Liver (tissue), 9 donors: ENCODE results near the gene SOX18. TPM values are rescaled to one million over a fixed set of nuclear protein-coding genes. Genes with fewer than 3 reads are reported as not detected.
A peak's percentile ranks its signal among the peaks of the same experiment; 100 is the strongest.

Experiments
- DNase-seq: peaks from one replicate; pipeline ENCODE4 v3.0.0-alpha.2; 2017; ENCODE audit warnings: low spot score
- H3K27ac ChIP-seq, 2 donors: one replicate each; pipeline ENCODE4 v1.7.0; 2013; ENCODE audit warnings: inconsistent platforms in 2 of 2, low read length in 2 of 2, control low read depth in 1 of 2, low read depth in 1 of 2, mild to moderate bottlenecking in 1 of 2
- H3K27me3 ChIP-seq, 4 donors: one replicate each; pipeline versions ENCODE4 v1.6.1 to v1.7.0; 2013; ENCODE audit warnings: low read length in 3 of 4, inconsistent platforms in 1 of 4, mild to moderate bottlenecking in 1 of 4, moderate library complexity in 1 of 4; ENCODE audit not compliant: control insufficient read depth in 4 of 4, insufficient read depth in 4 of 4
- H3K36me3 ChIP-seq, 4 donors: one replicate each; pipeline versions ENCODE4 v1.6.1 to v1.7.0; 2013; ENCODE audit warnings: low read length in 3 of 4, mild to moderate bottlenecking in 3 of 4, low read depth in 1 of 4, moderate library complexity in 1 of 4; ENCODE audit not compliant: control insufficient read depth in 4 of 4, insufficient read depth in 3 of 4
- H3K4me1 ChIP-seq, 4 donors: one replicate each; pipeline versions ENCODE4 v1.6.1 to v1.7.0; 2013; ENCODE audit warnings: low read length in 3 of 4, mild to moderate bottlenecking in 3 of 4, moderate library complexity in 1 of 4; ENCODE audit not compliant: control insufficient read depth in 4 of 4, insufficient read depth in 4 of 4
- H3K4me3 ChIP-seq, 3 donors: one replicate each; pipeline versions ENCODE4 v1.6.1 to v1.7.0; 2013; ENCODE audit warnings: low read length in 3 of 3, control low read depth in 1 of 3, low read depth in 1 of 3, mild to moderate bottlenecking in 1 of 3
- H3K9ac ChIP-seq, 2 donors: one replicate each; pipeline ENCODE4 v1.7.0; 2013; ENCODE audit warnings: low read length in 2 of 2, mild to moderate bottlenecking in 2 of 2, moderate library complexity in 2 of 2, control low read depth in 1 of 2, low read depth in 1 of 2
- H3K9me3 ChIP-seq, 4 donors: one replicate each; pipeline versions ENCODE4 v1.6.1 to v1.7.0; 2013; ENCODE audit warnings: low read length in 3 of 4; ENCODE audit not compliant: control insufficient read depth in 4 of 4
- FOXA1 ChIP-seq: IDR thresholded peaks from 2 replicates; pipeline ENCODE4 v1.6.1; 2016; ENCODE audit warnings: antibody characterized with exemption
- FOXA2 ChIP-seq: IDR thresholded peaks from 2 replicates; pipeline ENCODE4 v1.6.1; 2016; ENCODE audit warnings: antibody characterized with exemption
- GABPA ChIP-seq, 2 donors: IDR thresholded peaks in 1 of 2; conservative IDR thresholded peaks in 1 of 2; 2 replicates each; pipeline ENCODE4 v1.6.1; 2016; ENCODE audit warnings: antibody characterized with exemption in 2 of 2, mild to moderate bottlenecking in 1 of 2, moderate library complexity in 1 of 2
- HNF4A ChIP-seq, 2 donors: conservative IDR thresholded peaks; 2 replicates each; pipeline ENCODE4 v1.6.1; 2016; ENCODE audit warnings: antibody characterized with exemption in 2 of 2, mild to moderate bottlenecking in 2 of 2
- HNF4G ChIP-seq: IDR thresholded peaks from 2 replicates; pipeline ENCODE4 v1.6.1; 2016; ENCODE audit warnings: antibody characterized with exemption
- NR2F2 ChIP-seq: IDR thresholded peaks from 2 replicates; pipeline ENCODE4 v1.6.1; 2016; ENCODE audit warnings: antibody characterized with exemption
- RXRA ChIP-seq, 2 donors: IDR thresholded peaks; 2 replicates each; pipeline ENCODE4 v1.6.1; 2017 to 2018; ENCODE audit warnings: antibody characterized with exemption in 2 of 2, mild to moderate bottlenecking in 1 of 2
- SP1 ChIP-seq: IDR thresholded peaks from 2 replicates; pipeline ENCODE4 v1.6.1; 2018; ENCODE audit warnings: antibody characterized with exemption, mild to moderate bottlenecking
- TAF1 ChIP-seq: conservative IDR thresholded peaks from 2 replicates; pipeline ENCODE4 v1.6.1; 2016; ENCODE audit warnings: antibody characterized with exemption, mild to moderate bottlenecking
- YY1 ChIP-seq: IDR thresholded peaks from 2 replicates; pipeline ENCODE4 v1.6.1; 2016; ENCODE audit warnings: antibody characterized with exemption, mild to moderate bottlenecking
- WGBS: extraction: QIAGEN DNeasy Blood & Tissue Kit; methylation state at CpG from one replicate; pipeline ENCODE4 v1.1.7; 2013; 5-methylcytosine and 5-hydroxymethylcytosine counted together
- polyA plus RNA-seq, 2 donors: library from polyadenylated mRNA; stranded (reverse) in 1 of 2; unstranded in 1 of 2; fragments of 200-250 nt in 1 of 2; fragments of >200 nt in 1 of 2; fragmentation: Nextera tagmentation in 1 of 2; extraction: Ambion mirVana in 1 of 2; gene quantifications; one replicate each; pipeline versions ENCODE4 v1.2.1 to v1.2.3, GENCODE V29; 2013 to 2015
- total RNA-seq, 2 donors: library from RNA; depleted of rRNA; stranded (reverse); fragments of >200 nt; gene quantifications; one replicate each; pipeline ENCODE4 v1.2.3, GENCODE V29; 2014
- TF ChIP-seq, protein P1 (sequence below): IDR thresholded peaks from 2 replicates; pipeline ENCODE4 v1.6.1; 2016; ENCODE audit warnings: antibody characterized with exemption
- TF ChIP-seq, protein P2 (sequence below): fragments of 150-350 bp; IDR thresholded peaks from 2 replicates; pipeline ENCODE4 v1.5.1; 2017; ENCODE audit warnings: improper control_type of control experiment, low read depth, low read length; ENCODE audit not compliant: missing input control
- TF ChIP-seq, protein P3 (sequence below): IDR thresholded peaks from 2 replicates; pipeline ENCODE4 v1.6.1; 2016; ENCODE audit warnings: antibody characterized with exemption, mild to moderate bottlenecking
- TF ChIP-seq, protein P4 (sequence below): IDR thresholded peaks from 2 replicates; pipeline ENCODE4 v1.6.1; 2016; ENCODE audit warnings: antibody characterized with exemption
- TF ChIP-seq, protein P5 (sequence below): IDR thresholded peaks from 2 replicates; pipeline ENCODE4 v1.6.1; 2016; ENCODE audit warnings: antibody characterized with exemption
- donor health status: healthy.
- donor health status: healthy.
- donor health status: healthy.
- donor health status: healthy.
- donor health status: healthy.

The SOX18 gene
- 1 to 10 TPM; 2.1 to 3.1 TPM for total RNA-seq
- 1 to 10 TPM; 1.1 to 5.8 TPM for polyA plus RNA-seq

DNA sequence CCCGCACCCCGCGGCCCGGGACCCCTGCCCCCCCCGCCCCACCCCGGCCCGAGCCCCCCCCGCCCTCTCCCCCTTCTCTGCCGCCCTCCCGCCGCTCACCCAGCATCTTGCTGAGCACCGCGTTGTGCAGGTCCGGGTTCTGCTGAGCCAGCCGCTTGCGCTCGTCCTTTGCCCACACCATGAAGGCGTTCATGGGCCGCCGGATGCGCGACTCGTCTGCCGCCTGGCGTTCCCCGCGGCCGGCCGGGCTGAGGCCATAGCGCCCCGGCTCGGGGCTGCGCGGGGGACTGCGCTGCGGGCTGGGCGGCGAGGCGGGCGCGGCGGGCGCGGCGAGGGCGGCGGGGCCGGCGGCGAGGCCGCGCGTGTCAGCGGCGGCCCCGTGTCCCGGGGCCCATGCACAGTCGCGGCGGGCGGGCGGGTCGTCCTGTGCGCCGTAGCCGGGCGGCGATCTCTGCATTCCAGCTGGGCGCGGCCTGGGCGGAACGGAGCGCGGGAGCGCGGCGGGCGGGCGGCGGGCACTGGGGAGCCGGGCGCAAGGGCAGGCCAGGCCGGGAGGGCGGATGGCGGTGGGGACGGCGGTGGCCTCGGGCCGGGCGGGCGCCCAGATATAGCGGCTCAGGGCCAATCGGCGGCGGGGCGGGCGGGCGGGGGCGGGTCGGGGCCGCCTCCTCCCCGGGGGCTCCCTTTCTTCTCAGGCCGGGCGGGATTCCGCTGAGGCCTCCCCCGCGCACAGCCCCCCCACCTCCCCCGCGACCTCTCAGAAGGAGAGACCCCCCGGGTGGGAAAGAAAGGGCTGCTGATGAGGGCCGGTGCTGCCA lies at the start of gene SOX18:
Gene SOX18, minus strand, starts transcription at position 580 of the 818 bp plus-strand sequence. Its CDS starts 123 bp downstream, at position 457.
- Histone ChIP-seq H3K4me3 (peak within 1 kb of the TSS in 1 of 3 donors; percentile 51), H3K27ac (peak within 1 kb of the TSS; percentile 9 to 63), H3K36me3 (no peaks in the 10 kb centered on the region), H3K27me3 (peaks cover 0 to 11% (median 3%) of the 10 kb centered on the region in 4 donors), H3K4me1 (peaks cover 0 to 8% (median 2%) of the 10 kb centered on the region in 4 donors), H3K9ac (no peak within 1 kb of the TSS), H3K9me3 (no peaks in the 10 kb centered on the region)
- no peak for DNase-seq
- WGBS: 2% methylated on average over 110 of the region's 111 CpGs
- no peak for TF ChIP-seq RXRA (IDR thresholded peaks at IDR 0.05)
- no peak for TF ChIP-seq HNF4A (conservative IDR thresholded peaks at IDR 0.05)
- TF ChIP-seq, protein P1, sequence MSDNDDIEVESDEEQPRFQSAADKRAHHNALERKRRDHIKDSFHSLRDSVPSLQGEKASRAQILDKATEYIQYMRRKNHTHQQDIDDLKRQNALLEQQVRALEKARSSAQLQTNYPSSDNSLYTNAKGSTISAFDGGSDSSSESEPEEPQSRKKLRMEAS: no peak
- TF ChIP-seq FOXA1: no peak
- no peak for TF ChIP-seq YY1
- TF ChIP-seq, protein P2, sequence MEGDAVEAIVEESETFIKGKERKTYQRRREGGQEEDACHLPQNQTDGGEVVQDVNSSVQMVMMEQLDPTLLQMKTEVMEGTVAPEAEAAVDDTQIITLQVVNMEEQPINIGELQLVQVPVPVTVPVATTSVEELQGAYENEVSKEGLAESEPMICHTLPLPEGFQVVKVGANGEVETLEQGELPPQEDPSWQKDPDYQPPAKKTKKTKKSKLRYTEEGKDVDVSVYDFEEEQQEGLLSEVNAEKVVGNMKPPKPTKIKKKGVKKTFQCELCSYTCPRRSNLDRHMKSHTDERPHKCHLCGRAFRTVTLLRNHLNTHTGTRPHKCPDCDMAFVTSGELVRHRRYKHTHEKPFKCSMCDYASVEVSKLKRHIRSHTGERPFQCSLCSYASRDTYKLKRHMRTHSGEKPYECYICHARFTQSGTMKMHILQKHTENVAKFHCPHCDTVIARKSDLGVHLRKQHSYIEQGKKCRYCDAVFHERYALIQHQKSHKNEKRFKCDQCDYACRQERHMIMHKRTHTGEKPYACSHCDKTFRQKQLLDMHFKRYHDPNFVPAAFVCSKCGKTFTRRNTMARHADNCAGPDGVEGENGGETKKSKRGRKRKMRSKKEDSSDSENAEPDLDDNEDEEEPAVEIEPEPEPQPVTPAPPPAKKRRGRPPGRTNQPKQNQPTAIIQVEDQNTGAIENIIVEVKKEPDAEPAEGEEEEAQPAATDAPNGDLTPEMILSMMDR: no peak
- TF ChIP-seq HNF4G: no peak
- TF ChIP-seq, protein P3, sequence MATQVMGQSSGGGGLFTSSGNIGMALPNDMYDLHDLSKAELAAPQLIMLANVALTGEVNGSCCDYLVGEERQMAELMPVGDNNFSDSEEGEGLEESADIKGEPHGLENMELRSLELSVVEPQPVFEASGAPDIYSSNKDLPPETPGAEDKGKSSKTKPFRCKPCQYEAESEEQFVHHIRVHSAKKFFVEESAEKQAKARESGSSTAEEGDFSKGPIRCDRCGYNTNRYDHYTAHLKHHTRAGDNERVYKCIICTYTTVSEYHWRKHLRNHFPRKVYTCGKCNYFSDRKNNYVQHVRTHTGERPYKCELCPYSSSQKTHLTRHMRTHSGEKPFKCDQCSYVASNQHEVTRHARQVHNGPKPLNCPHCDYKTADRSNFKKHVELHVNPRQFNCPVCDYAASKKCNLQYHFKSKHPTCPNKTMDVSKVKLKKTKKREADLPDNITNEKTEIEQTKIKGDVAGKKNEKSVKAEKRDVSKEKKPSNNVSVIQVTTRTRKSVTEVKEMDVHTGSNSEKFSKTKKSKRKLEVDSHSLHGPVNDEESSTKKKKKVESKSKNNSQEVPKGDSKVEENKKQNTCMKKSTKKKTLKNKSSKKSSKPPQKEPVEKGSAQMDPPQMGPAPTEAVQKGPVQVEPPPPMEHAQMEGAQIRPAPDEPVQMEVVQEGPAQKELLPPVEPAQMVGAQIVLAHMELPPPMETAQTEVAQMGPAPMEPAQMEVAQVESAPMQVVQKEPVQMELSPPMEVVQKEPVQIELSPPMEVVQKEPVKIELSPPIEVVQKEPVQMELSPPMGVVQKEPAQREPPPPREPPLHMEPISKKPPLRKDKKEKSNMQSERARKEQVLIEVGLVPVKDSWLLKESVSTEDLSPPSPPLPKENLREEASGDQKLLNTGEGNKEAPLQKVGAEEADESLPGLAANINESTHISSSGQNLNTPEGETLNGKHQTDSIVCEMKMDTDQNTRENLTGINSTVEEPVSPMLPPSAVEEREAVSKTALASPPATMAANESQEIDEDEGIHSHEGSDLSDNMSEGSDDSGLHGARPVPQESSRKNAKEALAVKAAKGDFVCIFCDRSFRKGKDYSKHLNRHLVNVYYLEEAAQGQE: no peak
- no peak for TF ChIP-seq NR2F2
- TF ChIP-seq SP1: no peak
- TF ChIP-seq FOXA2: no peak
- TF ChIP-seq, protein P4, sequence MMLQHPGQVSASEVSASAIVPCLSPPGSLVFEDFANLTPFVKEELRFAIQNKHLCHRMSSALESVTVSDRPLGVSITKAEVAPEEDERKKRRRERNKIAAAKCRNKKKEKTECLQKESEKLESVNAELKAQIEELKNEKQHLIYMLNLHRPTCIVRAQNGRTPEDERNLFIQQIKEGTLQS: no peak
- TF ChIP-seq GABPA (IDR thresholded peaks at IDR 0.05 in 1 of 2, conservative IDR thresholded peaks at IDR 0.05 in 1 of 2): no peak

DNA sequence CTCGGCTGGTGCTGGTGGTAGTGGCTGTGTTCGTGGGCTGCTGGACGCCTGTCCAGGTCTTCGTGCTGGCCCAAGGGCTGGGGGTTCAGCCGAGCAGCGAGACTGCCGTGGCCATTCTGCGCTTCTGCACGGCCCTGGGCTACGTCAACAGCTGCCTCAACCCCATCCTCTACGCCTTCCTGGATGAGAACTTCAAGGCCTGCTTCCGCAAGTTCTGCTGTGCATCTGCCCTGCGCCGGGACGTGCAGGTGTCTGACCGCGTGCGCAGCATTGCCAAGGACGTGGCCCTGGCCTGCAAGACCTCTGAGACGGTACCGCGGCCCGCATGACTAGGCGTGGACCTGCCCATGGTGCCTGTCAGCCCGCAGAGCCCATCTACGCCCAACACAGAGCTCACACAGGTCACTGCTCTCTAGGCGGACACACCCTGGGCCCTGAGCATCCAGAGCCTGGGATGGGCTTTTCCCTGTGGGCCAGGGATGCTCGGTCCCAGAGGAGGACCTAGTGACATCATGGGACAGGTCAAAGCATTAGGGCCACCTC lies 49.1 kb upstream of the SOX18 start:
- Histone ChIP-seq H3K27me3 (peaks cover 0 to 5% (median 0%) of the 10 kb centered on the region in 4 donors), H3K4me3 (no peak overlapping the region), H3K9me3 (no peaks in the 10 kb centered on the region), H3K36me3 (no peaks in the 10 kb centered on the region), H3K9ac (no peak overlapping the region), H3K27ac (no peak overlapping the region), H3K4me1 (peaks cover 0 to 6% (median 3%) of the 10 kb centered on the region in 4 donors)
- 95% methylated on average over 28 of the region's 28 CpGs for WGBS
- no peak for DNase-seq
- TF ChIP-seq GABPA (IDR thresholded peaks at IDR 0.05 in 1 of 2, conservative IDR thresholded peaks at IDR 0.05 in 1 of 2) (no peak), TAF1 (no peak), SP1 (no peak), HNF4G (no peak), FOXA1 (no peak), NR2F2 (no peak)
- TF ChIP-seq, protein P5, sequence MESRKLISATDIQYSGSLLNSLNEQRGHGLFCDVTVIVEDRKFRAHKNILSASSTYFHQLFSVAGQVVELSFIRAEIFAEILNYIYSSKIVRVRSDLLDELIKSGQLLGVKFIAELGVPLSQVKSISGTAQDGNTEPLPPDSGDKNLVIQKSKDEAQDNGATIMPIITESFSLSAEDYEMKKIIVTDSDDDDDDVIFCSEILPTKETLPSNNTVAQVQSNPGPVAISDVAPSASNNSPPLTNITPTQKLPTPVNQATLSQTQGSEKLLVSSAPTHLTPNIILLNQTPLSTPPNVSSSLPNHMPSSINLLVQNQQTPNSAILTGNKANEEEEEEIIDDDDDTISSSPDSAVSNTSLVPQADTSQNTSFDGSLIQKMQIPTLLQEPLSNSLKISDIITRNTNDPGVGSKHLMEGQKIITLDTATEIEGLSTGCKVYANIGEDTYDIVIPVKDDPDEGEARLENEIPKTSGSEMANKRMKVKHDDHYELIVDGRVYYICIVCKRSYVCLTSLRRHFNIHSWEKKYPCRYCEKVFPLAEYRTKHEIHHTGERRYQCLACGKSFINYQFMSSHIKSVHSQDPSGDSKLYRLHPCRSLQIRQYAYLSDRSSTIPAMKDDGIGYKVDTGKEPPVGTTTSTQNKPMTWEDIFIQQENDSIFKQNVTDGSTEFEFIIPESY: no peak
- TF ChIP-seq, protein P2: no peak
- TF ChIP-seq, protein P4: no peak
